ENCODE results near the gene TUBGCP2.
"Not testable (repeated sequence)": the region's sequence is repeated elsewhere in the genome, so short reads cannot be mapped to it uniquely, and the experiment has no call there.

The TUBGCP2 gene

GRCh38 chr10:133241501-133242205 lies 67.0 kb downstream of the TUBGCP2 start:
- DNase-seq, result no peak

- no peak for DNase-seq
Observed at GRCh38 chr10:133239990-133240389, 68.7 kb downstream of the TUBGCP2 start.

- DNase-seq, result no peak
Observed at GRCh38 chr10:133238466-133238804, 70.2 kb downstream of the TUBGCP2 start.

GRCh38 chr10:133237588-133238465 lies 70.8 kb downstream of the TUBGCP2 start, which contains the start of gene VENTX:
Gene VENTX, plus strand, starts transcription at chr10:133237855. Its CDS starts 60 bp downstream, at chr10:133237915.
- no peak for DNase-seq

GRCh38 chr10:133237241-133237587 lies 71.5 kb downstream of the TUBGCP2 start:
- DNase-seq, result no peak

- no peak for DNase-seq
Observed at GRCh38 chr10:133236401-133237240, 72.1 kb downstream of the TUBGCP2 start.

- no peak for DNase-seq
Observed at GRCh38 chr10:133235932-133236331, 72.7 kb downstream of the TUBGCP2 start.

GRCh38 chr10:133235265-133235855 lies 73.3 kb downstream of the TUBGCP2 start:
- DNase-seq, result no peak

GRCh38 chr10:133234796-133235195 lies 73.9 kb downstream of the TUBGCP2 start:
- DNase-seq, result not testable (repeated sequence)

GRCh38 chr10:133231946-133232574 lies 76.6 kb downstream of the TUBGCP2 start:
- no peak for DNase-seq

- no peak for DNase-seq
Observed at GRCh38 chr10:133231244-133231945, 77.3 kb downstream of the TUBGCP2 start.

GRCh38 chr10:133230387-133231195 lies 78.1 kb downstream of the TUBGCP2 start:
- no peak for DNase-seq

GRCh38 chr10:133230044-133230361 lies 78.7 kb downstream of the TUBGCP2 start, which contains the start of gene UTF1:
Gene UTF1, plus strand, starts transcription at chr10:133230217. Its CDS starts 72 bp downstream, at chr10:133230289.
- no peak for DNase-seq

- no peak for DNase-seq
Observed at GRCh38 chr10:133229265-133230043, 79.2 kb downstream of the TUBGCP2 start.

Data from NCI-H524 treated with DMSO at 0.1 percent for 48 hours (cell line).